ENCODE results near the gene TIAM1. TPM values are rescaled to one million over a fixed set of nuclear protein-coding genes. Genes with fewer than 3 reads are reported as not detected.
A peak's percentile ranks its signal among the peaks of the same experiment; 100 is the strongest.

Gene TIAM1
- total RNA-seq, 2 donors from 2014 or later = 6.0 to 38.1 TPM

GRCh38 chr21:31084689-31085088 is 259.4 kb downstream of the TIAM1 start:
- TF ChIP-seq CTCF (IDR thresholded peaks at IDR 0.05) (no peak), POLR2AphosphoS5 (IDR thresholded peaks at IDR 0.05) (no peak), POLR2A (IDR thresholded peaks at IDR 0.05) (no peak)
- 74% methylated on average over 6 of the region's 6 CpGs for WGBS
- intact Hi-C loops (cut with DNase I) = loop anchor here (5.0 kb wide), 2 partner anchors 742 to 1042 kb away; no protein-coding TSS in a partner anchor

GRCh38 chr21:31078796-31079195 is 265.3 kb downstream of the TIAM1 start:
- Histone ChIP-seq H3K4me3 (no peak overlapping the region), H3K4me1 (replicated peaks) (no peaks in the 10 kb centered on the region), H3K27ac (peak overlapping the region; percentile 7 to 47), H3K36me3 (no peaks in the 10 kb centered on the region), H3K27me3 (replicated peaks; ENCODE audit: insufficient read depth) (no peaks in the 10 kb centered on the region), H3K9me3 (no peaks in the 10 kb centered on the region)
- DNase-seq (ENCODE audit: low spot score) = no peak
- TF ChIP-seq POLR2AphosphoS5 (IDR thresholded peaks at IDR 0.05) (peak; percentile 39), CTCF (IDR thresholded peaks at IDR 0.05) (no peak)
- intact Hi-C loops (cut with DNase I) = no loop called here
- WGBS = 37% methylated on average over 4 of the region's 4 CpGs

More at GRCh38 chr21:31084689-31085088, 259.4 kb downstream of the TIAM1 start:
- no peaks in the 10 kb centered on the region for H3K27me3 ChIP-seq (replicated peaks; ENCODE audit: insufficient read depth)
- no peaks in the 10 kb centered on the region for H3K4me1 ChIP-seq (replicated peaks)
- no peak for DNase-seq (ENCODE audit: low spot score)
- no peak overlapping the region for H3K27ac ChIP-seq
- H3K4me3 ChIP-seq = no peak overlapping the region
- no peaks in the 10 kb centered on the region for H3K9me3 ChIP-seq
- H3K36me3 ChIP-seq = no peaks in the 10 kb centered on the region

GRCh38 chr21:31078216-31078615 is 265.8 kb downstream of the TIAM1 start:
- Histone ChIP-seq H3K4me3 (no peak overlapping the region), H3K27ac (peak overlapping the region; percentile 7 to 47), H3K36me3 (no peaks in the 10 kb centered on the region), H3K9me3 (no peaks in the 10 kb centered on the region), H3K4me1 (replicated peaks) (no peaks in the 10 kb centered on the region), H3K27me3 (replicated peaks; ENCODE audit: insufficient read depth) (no peaks in the 10 kb centered on the region)
- TF ChIP-seq POLR2A (IDR thresholded peaks at IDR 0.05) = no peak
- intact Hi-C loops (cut with DNase I) = no loop called here
- DNase-seq (ENCODE audit: low spot score) = no peak
- 87% methylated on average over 4 of the region's 4 CpGs for WGBS

- no peaks in the 10 kb centered on the region for H3K27me3 ChIP-seq (replicated peaks; ENCODE audit: insufficient read depth)
- no peak overlapping the region for H3K27ac ChIP-seq
- H3K4me3 ChIP-seq = no peak overlapping the region
- no peaks in the 10 kb centered on the region for H3K36me3 ChIP-seq
- WGBS = 92% methylated on average over 6 of the region's 6 CpGs
- no peaks in the 10 kb centered on the region for H3K9me3 ChIP-seq
- no peaks in the 10 kb centered on the region for H3K4me1 ChIP-seq (replicated peaks)
- intact Hi-C loops (cut with DNase I) = no loop called here
- TF ChIP-seq CTCF (IDR thresholded peaks at IDR 0.05) = no peak
- no peak for TF ChIP-seq POLR2AphosphoS5 (IDR thresholded peaks at IDR 0.05)
- TF ChIP-seq POLR2A (IDR thresholded peaks at IDR 0.05) = no peak
- DNase-seq (ENCODE audit: low spot score) = no peak
These were observed 268.2 kb downstream of the TIAM1 start for GRCh38 chr21:31075848-31076247.

- TF ChIP-seq POLR2A (IDR thresholded peaks at IDR 0.05) (no peak), POLR2AphosphoS5 (IDR thresholded peaks at IDR 0.05) (no peak), CTCF (IDR thresholded peaks at IDR 0.05) (no peak)
- intact Hi-C loops (cut with DNase I) = no loop called here
- no peaks in the 10 kb centered on the region for H3K27me3 ChIP-seq (replicated peaks; ENCODE audit: insufficient read depth)
These were observed 271.5 kb downstream of the TIAM1 start for GRCh38 chr21:31072533-31072932.

More at GRCh38 chr21:31072533-31072932, 271.5 kb downstream of the TIAM1 start:
- Histone ChIP-seq H3K4me3 (no peak overlapping the region), H3K4me1 (replicated peaks) (no peaks in the 10 kb centered on the region), H3K27ac (no peak overlapping the region), H3K9me3 (no peaks in the 10 kb centered on the region), H3K36me3 (no peaks in the 10 kb centered on the region)
- 48% methylated on average over 4 of the region's 4 CpGs for WGBS
- no peak for DNase-seq (ENCODE audit: low spot score)

All from prostate gland (tissue), 2 donors.